HEK293 (cell line): ENCODE data around the gene EEF1AKMT1.

ENCODE experiments used
- BCL11B ChIP-seq: fragments of 450-650 bp; formaldehyde crosslinking; IDR thresholded peaks from 2 replicates; pipeline ENCODE4 v1.5.1; 2016; ENCODE audit warnings: low read depth, missing biosample characterization, missing genetic modification characterization
- CTCF ChIP-seq: fragments of 450-650 bp; formaldehyde crosslinking; IDR thresholded peaks from 2 replicates; pipeline ENCODE4 v1.5.1; 2016; ENCODE audit warnings: missing biosample characterization, missing genetic modification characterization
- GLIS2 ChIP-seq: fragments of 450-650 bp; formaldehyde crosslinking; IDR thresholded peaks from 2 replicates; pipeline ENCODE4 v1.5.1; 2016; ENCODE audit warnings: missing biosample characterization, missing genetic modification characterization
- YY1 ChIP-seq: fragments of 450-650 bp; formaldehyde crosslinking; IDR thresholded peaks from 2 replicates; pipeline ENCODE4 v1.5.1; 2018; ENCODE audit warnings: missing biosample characterization, missing genetic modification characterization
- ZEB2 ChIP-seq: fragments of 450-650 bp; formaldehyde crosslinking; IDR thresholded peaks from 2 replicates; pipeline ENCODE4 v1.5.1; 2016; ENCODE audit warnings: missing biosample characterization, missing genetic modification characterization

- TF ChIP-seq YY1 (tag by site-specific recombination), result no peak
- TF ChIP-seq CTCF (tag by site-specific recombination), result no peak
- no peak for TF ChIP-seq ZEB2
- no peak for TF ChIP-seq BCL11B (tag by site-specific recombination)
- no peak for TF ChIP-seq GLIS2 (tag by site-specific recombination)
Observed at GRCh38 chr13:20760872-20761271, 12.9 kb downstream of the EEF1AKMT1 start.
